Measurements from ENCODE around the gene TRPC4AP.

TRPC4AP gene

DNA sequence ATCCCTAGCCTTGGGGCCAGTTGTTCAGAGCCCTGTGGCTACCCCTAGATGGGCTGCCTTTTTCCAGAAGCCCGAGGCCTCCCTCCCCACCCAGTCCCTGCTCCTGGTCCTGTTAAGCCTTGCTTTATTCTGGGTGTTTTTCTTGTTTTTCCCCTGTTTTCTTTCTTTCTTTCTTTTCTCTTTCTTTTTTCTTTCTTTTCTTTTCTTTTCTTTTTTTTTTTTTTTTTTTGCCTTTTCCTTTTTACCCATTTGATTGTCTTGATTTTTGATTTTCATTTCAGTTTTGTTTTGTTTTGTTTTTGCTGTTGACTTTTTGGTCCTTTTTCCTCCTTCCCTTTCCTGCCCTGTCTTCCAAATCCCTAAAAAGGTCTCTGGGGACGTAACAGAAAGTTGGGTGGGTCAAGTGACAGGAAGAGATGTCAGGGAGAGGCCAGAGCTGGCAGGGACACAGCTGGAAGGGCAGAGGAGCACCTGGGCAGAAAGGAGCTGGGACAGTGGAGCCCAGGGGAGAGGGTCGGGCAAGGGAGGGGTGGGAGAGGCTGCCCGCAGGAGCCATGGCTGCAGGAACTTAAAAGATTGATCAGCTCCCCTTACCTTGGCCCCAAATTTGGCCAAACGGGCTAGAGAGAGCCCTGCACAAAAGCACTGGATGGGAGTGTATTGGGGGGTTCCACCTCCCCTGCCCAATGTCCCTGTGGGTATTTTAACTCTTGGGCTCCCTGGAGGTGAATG lies 109.4 kb downstream of the TRPC4AP start:
- DNase-seq = no peak

DNA sequence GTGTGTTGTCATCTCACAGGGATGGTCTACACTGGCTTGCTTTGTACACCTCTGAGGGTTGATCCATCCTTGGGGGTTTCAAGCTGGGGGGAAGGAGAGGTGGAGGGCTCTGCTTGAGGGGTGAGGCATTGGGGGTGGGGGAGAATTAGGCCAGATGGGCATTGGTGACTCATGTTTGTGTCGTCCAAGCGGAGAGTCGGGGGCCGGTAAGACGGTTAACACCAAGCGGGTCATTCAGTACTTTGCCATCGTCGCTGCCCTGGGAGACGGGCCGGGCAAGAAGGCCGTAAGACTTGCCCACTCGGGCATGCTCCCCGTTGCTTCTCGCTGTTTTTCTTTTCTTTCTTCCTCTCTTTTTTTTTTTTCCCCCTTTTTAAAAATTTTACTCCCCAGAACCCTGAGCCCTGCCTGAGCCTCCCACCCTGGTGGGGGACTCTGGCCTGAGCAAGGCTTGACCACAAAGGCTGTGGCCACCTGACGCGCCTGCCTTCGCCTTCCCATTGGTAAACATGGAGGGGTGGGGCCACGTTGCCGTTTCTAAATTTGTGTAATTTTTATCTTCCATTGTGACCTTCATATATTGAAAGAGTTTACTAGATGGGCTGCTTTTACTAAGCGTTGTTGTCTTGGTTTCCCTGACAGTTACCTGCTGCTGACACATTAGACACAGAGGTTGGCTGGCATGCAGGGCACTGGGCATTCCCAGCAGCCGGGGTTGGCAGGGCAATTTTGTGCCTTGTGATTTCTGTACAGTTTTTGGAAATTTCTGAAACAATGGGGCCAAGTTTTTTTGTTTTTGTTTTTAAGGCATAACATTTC lies 110.1 kb downstream of the TRPC4AP start:
- DNase-seq = no peak

DNA sequence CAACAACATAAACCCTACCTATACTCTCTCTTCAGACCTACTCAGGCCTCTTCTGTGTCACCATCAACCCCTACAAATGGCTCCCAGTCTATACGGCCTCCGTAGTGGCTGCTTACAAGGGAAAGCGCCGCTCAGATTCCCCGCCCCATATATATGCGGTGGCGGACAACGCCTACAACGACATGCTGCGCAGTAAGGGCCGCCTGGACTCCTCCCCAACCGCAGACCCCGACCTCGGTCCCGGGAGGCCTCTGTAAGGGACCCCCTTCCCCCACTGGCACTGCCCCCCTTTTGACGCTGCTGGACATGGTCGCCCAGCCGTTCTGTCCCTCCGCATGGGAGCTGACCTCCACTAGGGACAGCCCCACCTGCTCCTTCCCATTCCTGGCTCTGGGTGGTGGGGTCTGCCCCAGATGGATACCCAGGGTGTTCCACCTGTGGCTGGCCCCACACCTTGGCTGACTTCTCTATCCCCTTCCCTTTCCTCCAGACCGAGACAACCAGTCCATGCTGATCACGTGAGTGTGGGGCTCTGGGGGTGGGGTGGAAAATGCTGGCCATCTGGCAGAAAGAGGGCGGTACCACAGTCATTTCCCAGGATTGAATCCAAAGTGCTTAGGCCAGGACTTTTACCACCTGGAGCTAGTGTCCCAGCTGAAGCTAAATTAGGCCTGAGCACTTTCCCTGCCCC lies 111.9 kb downstream of the TRPC4AP start:
- DNase-seq = no peak

DNA sequence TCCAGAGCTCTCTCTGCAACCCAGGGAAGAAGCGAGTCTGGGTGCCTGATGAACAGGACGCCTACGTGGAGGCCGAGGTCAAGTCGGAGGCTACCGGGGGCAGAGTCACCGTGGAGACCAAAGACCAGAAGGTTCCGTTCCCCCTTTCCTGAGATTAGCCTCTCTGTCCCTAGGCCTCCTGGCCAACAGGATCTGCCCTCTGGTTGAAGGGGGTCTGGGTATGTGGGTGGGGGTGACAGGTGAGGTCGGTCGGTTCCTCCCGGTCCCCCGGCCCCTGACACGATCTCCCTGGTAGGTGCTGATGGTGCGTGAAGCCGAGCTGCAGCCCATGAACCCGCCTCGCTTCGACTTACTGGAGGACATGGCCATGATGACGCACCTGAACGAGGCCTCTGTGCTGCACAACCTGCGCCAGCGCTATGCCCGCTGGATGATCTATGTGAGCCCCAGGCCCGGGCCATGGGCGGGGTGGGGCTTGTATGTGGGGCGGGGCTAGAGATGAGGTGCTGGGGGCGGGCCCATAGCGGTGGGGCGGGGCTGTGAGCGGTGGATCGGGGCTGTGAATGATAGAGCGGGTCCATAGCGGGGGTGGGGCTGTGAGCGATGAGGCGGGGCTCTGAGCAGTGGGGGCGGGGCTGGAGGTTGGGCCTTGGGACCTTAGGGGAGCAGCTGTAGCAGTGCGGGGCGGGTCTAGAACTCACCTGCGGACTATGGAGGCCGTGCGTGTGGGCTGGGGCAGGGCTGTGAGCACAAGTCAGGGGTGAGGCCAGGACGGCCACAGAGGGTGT lies 113.0 kb downstream of the TRPC4AP start:
- no peak for DNase-seq

DNA sequence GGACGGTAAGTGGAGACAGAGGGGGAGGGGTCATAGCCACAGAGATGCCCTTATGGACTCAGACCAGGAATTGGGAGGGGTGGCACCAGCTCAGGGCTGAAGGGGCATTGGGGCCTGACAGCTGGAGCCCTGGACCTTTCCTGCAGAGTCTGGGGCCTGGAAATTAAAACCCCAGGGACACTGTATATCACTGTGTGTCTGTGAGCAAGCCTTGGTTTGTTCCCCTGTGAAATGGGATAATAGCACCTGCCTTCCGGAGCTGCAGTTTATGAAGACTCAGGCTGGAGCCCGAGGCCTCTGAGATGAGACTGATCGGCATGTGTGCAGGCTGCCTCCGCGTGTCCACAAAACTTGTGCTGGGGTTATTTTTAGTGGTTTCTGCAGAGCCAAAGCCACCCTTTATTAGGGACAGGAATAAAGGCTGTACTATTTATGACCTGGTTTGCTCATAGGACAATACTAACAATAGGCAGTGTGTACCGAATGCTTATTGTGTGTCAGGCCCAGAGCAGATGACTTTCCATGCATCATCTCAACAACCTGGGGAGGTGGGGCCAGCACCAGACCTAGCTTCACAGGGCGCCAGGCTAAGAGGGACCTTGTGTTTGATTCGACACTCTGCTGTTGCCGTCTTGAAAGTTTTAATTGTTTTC lies 114.4 kb downstream of the TRPC4AP start:
- no peak for DNase-seq

DNA sequence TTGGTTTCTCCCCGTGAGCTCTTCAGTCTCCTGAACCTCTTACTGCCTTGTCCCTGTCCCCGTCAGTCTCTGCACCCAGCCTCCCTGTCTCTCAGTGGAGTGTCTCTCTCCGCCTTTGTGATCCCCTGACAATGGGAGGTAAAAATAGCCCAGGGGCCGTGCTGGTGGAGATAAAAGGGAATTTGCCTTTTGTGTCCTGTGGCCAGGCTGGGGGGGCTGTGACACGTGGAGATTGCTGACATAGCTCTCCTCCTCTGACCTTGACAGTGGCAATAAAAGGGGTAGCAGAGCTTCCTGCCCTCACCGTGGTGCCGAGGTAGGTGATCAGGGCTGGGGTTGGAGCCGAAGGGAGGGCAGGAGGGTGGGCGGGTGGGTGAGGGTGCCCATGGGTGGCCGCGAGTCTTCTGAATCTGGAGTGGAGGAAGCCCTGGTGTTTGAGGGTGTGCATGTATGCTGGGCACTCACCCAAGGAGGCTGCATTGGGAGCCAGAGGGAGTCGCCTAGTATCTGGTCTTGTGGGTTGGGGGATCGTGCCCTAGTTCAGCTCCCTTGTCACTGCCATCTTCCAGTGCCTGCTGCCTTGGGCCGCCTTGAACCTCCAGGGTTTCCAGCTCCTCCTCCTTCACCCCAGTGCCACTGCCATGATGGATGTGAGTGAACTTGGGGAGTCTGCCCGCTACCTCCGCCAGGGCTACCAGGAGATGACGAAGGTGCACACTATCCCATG lies 115.1 kb downstream of the TRPC4AP start:
- no peak for DNase-seq

DNA sequence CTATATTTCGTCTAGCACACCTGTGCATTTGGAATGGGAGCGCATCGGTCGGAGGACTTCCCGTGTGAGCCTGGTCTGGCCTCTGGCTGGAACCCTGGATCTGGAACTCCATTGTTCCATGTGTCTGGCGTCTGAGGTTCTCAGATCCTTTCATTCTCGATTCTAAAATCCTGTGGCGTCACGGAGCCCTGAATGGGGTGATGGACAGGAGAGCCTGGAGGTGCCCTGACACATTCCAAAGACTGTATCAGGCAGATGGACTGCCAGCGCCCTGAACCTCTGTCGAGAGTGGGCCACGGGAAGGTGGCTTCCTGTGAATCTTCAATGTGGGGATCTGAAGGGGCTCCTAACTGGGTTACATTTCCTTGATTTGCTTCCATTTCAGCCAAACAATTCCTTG lies 116.3 kb downstream of the TRPC4AP start:
- DNase-seq = no peak

DNA sequence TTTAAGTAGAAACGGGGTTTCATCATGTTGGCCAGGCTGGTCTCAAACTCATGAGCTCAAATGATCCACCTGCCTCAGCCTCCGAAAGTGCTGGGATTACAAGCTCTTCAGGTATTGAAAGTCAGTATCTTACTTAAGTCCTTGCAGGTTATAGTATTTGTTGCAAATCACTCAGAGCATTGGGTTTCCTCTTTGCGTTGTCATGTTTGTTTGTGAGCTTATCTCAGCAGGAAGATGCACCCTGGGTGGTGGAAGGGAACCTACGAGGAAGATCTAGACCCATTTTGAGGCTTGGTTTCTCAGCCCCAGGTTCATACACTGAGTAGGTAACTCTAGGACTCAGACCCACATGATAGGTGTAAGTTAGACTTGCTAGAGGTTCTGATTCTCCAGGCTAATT lies 118.4 kb downstream of the TRPC4AP start:
- no peak for DNase-seq

DNA sequence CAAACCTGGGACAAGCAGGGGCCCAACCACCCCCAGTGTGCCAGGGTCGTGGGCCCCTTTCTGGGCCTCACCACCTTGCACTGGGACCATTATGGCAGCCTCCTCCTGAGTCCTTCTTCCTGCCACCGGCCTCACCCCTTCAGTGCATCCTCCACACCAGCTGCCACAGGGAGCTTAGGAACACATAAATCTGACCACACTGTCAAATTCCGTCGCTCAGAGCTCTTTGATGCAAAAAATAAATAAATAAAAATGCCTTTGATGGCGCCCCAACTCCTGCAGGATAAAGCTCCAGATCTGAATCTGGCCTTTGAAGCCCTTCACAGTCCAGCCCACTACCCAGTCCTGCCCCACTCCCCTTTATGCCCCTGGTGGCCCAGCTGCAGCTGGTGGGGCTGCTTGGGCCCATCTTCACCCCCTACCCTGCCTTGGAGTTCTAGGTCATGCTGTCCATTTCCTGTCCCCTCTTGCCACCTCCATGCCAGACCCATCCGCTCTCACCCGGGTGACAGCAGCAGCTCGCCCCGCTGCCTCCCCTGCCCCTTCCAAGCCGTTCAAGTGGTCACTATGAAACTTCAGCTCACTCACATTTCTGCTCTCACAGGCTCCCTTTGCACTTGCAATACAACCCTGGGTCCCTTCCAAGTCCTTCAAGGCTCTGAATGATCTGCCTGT lies 120.9 kb downstream of the TRPC4AP start:
- DNase-seq = no peak

DNA sequence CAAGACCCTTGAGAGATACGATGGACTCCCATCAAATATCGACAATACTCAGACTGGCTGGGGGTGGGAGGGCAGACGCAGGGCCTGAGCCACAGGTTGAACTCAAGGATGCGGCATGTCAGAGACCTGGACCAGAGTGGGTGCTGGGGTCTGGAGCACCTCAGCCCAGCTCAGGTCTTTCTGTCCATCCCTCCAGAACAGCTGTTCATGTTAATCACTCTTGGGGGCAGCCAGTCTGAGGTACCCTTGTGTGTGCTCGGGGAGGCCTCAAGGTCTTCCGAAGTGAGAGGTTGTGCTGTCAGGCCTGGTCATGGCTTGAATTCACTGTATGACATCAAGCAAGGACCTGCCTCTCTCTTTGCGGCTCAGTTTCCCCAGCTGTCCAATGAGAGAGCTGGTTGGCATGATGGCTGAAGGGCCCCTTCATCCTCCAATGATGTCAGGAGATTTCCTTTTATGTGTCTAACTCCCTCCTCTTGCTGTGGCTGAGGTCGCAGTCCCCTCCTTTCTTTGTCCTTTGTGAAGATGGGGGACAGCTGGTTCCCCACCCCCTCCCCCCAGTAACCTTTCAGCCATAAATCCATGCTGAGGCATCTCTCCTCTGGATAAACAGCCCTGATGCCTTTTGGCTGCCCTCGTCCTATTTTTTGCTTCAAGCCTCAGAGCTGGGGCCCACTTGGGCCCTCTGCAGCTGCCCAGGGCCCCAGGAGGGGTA lies 121.6 kb downstream of the TRPC4AP start:
- DNase-seq = no peak

DNA sequence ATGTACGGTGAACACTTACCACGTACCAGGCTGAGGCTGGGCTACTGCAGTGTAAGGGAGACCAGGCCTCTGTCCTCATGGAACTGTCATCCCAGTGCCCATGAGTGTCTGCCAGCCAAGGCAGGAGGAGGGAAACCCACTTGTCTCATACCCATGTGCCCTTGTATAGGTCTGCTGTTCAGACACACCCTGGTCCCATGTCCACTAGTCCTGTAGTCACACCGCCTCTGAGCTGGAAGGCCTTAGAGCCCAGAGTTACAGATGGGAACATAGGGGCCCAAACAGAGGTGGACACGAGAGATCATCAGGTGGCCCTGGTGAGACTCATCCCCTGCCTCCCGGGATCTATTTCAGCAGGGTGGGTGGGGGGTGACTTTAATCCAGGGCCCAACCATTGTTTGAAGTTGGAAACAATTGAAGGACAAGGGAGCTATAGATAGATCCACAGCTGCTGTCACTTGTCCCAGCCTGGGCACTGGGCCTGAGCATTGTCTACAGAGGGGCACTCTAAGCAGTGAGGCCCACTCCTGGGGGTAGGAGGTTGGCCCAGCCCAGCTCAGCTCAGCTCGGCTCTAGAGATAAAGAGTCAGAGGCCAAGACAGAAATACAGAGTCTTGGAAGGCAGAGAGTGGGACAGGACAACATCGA lies 122.3 kb downstream of the TRPC4AP start:
- no peak for DNase-seq

DNA sequence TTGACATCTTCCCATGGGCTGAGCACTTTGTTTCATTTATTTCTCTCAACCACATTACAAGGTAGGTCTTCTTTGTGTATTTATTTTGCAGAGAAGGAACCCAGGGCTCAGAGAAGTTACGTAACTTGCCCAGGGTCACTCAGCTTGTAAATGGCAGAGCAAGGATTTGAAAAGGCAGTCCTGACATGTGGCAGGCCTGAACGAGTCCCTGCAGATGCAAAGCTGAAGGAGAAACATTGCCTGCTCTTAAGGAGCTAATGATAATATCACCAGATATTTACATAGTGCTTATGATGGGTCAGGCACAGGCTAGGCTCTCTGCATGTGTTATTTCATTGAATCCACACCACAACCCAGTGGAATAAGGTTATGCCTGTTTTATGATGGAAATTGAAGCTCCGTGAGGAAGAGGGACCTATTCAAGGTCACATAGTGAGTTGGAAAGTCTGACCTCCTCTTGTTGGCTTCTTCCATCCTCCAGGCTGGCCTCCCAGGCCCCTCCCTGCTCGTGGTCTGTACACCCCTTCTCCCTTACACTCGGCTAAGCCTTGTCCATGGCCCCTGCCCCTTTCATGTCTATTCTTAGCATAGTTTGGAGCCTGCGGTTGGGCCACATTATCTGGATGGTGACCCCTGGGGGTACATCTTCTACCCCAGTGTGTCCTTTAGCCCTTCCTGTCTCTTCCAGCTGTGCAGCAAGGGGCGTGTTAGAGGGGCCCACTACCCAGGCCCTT lies 124.4 kb downstream of the TRPC4AP start:
- no peak for DNase-seq

DNA sequence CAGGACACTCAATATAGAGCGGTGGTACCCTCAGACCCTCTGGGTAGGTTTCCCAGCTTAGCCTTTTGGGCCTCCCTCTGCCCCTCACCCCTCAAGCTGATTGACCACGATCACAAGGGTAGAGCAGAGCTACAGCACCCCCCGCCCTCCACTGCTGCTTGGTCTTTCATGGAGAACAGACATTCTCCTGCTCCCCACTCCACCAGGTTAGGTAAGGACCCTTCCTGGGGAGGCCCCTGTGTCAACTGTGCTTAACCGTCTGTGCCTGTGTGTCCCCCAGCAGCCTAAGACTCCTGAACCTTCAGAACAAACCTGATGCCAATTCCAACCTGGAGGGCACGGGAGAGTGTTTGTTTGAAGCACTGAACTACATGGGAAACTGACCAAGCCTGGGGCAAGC lies 125.2 kb downstream of the TRPC4AP start:
- no peak for DNase-seq

DNA sequence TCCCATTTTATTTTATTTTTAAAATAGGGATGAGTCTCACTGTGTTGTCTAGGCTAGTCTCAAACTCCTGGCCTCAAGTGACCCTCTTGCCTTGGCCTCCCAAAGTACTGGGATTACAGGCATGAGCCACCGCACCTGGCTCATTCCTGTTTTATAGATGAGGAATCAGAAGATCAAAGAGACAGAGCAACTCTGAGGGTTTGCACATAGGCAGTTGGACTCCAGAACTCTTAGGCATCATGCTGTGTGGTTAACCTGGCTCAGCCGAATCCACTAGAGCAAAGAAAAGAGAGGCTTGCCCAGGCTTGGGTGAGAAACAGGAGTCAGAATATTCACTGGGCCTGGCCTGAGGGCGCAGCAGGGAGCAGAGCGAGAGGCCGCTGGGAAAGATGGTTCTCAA lies 127.6 kb downstream of the TRPC4AP start:
- no peak for DNase-seq

DNA sequence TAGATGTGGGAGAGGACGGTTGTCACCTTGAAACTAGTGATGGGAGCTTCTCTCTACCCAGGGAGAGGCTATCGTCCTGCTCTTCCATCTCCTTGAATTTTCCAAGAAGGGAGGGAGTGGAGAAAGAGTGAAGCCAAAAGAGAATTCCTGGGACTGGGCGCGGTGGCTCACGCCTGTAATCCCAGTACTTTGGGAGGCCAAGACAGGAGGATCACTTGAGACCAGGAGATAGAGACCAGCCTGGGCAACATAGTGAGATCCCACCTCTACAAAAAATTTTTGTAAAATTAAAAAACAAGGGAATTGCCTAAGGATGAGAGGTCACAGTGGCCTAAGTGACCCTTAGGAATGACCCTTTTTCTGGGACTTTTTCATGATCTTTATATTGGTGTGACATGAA lies 128.1 kb downstream of the TRPC4AP start:
- DNase-seq = no peak

DNA sequence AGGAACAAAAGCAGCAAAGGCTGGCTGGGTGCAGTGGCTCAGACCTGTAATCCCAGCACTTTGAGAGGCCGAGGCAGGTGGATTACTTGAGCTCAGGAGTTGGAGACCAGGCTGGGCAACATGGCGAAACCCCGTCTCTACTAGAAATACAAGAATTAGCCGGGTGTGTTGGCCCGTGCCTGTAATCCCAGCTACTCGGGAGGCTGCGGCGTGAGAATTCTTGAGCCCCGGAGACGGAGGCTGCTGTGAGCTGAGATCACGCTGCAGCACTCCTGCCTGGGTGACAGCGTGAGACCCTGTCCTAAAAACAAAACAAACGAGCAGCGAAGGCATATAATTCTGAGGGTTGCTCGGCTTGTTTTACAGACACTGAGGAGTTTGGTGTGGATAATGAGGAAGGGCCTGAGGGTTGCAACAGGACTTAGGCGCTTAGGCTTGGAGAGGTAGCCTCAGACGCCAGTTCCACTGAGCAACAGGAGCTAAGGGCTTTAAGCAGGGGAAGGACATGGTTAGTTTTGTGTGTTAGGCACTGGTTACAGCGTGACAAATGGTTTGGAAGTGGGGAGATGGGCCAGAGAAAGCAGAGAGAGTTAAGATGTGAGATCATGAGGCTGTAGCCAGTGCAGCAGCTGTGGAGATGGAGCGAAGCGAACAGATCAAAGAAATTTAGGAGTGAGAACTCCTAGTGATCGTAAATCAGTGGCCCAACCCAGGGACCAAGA lies 135.7 kb downstream of the TRPC4AP start:
- DNase-seq = no peak

DNA sequence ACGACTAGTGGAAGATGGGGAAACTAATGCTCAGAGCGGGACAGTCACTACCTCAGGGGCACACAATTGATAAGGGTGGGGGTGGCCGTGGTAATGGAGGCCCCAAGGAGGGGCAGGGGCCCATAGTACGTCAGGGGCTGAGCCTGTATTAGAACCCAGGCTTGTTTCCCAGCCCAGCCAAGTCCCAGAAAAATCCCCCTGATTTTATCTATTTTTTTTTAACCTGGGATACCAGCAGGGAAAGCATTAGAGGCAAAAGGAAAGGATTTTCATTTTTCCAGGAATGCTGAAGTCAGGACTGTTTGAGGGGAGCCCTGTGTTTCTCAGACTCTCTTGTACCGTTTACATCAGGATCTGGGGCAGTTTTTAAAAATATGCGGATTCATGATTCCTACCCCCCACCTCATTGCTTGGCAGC lies 136.6 kb downstream of the TRPC4AP start:
- DNase-seq = no peak

DNA sequence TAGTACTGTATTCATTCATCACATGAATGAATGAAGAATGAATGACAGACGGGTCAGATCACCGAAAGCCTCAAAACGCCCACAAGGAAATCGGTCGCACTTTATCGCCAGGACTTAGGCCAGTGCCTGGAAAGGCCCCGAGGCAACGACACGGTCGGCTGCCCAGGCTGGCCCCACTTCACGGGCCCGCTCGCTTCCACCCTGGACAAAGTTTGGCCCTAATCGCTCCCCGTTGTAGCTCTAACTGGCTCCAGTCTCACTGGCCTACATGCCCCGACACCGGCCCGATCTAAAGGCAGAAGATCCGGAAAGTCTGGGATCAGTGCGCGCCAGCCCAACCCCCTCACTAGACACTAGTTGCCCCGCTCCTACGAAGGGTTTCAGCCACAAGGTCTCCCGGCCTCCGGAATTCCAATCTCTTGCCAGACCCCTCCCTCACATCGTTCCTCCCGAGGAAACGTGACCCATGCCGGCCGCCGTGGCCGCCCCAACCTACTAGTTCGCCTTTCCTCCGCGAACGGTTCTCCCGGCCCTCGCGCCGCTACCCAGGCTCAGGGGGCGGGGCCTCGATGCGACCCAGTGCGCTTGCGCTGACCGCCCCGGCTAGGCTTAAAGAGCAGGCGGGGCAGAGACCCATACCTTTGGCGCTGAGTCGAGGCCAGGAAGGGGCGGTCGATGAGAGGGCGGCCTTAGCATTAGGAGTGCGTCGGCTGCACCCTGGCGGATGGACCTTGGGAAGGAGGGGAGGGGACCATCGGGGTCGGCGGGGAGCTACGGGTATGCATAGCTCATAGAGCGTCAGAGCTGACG lies 137.2 kb downstream of the TRPC4AP start, which contains the start of the genes GSS and MYH7B:
GSS (minus strand) TSS at position 576 of the 810 bp plus-strand sequence. CDS start 3,954 bp downstream, outside the sequence.
MYH7B (plus strand) TSS at position 638 of the 810 bp plus-strand sequence. CDS start 22,138 bp downstream, outside the sequence.
- DNase-seq = peak; percentile 96

Data from KG1 (cell line).